Keratinocyte (primary cell): ENCODE data around the gene CD2AP. TPM values are rescaled to one million over a fixed set of nuclear protein-coding genes. Genes with fewer than 3 reads are reported as not detected.

Source experiments
- DNase-seq: peaks from one replicate; pipeline ENCODE4 v3.0.0-alpha.2; 2011; ENCODE audit warnings: low read depth, missing footprints, low spot score
- FAIRE-seq: peaks from 2 replicates; lab custom pipeline; 2011; peaks lifted over from hg19 to GRCh38; lab: Jason Lieb, UNC
- H2AFZ ChIP-seq: 2 replicates; pipeline ENCODE4 v1.6.0; 2012; ENCODE audit warnings: low read length, control low read depth, inconsistent platforms; ENCODE audit not compliant: control insufficient read depth
- H3K27ac ChIP-seq: 2 replicates; pipeline ENCODE4 v1.5.1; 2011; ENCODE audit warnings: low read length; ENCODE audit not compliant: control insufficient read depth, insufficient read depth
- H3K27me3 ChIP-seq: 3 replicates; pipeline ENCODE4 v1.6.0; 2011; ENCODE audit warnings: low read length; ENCODE audit not compliant: control insufficient read depth, insufficient read depth; ENCODE audit errors: extremely low read depth
- H3K36me3 ChIP-seq, 2 experiments: 2 replicates in 1 of 2; 3 replicates in 1 of 2; pipeline ENCODE4 v1.5.1; 2011; ENCODE audit warnings: low read length in 2 of 2, mild to moderate bottlenecking in 1 of 2; ENCODE audit not compliant: control insufficient read depth in 2 of 2, insufficient read depth in 2 of 2; ENCODE audit errors: extremely low read depth in 1 of 2
- H3K4me1 ChIP-seq: 3 replicates; pipeline ENCODE4 v1.5.1; 2011; ENCODE audit warnings: low read length; ENCODE audit not compliant: control insufficient read depth, insufficient read depth; ENCODE audit errors: extremely low read depth
- H3K4me2 ChIP-seq: 3 replicates; pipeline ENCODE4 v1.6.0; 2011; ENCODE audit warnings: low read depth, low read length; ENCODE audit not compliant: control insufficient read depth, insufficient read depth; ENCODE audit errors: extremely low read depth
- H3K4me3 ChIP-seq, 3 experiments: fragments of 200-600 bp in 1 of 3; sonication (generic) in 1 of 3; 2 replicates in 2 of 3; 3 replicates in 1 of 3; pipeline ENCODE4 v1.5.1; 2011 to 2016; ENCODE audit warnings: low read length in 3 of 3, mild to moderate bottlenecking in 3 of 3, control low read depth in 2 of 3, inconsistent platforms in 1 of 3, low read depth in 1 of 3, mixed read lengths in 1 of 3, mixed run types in 1 of 3, moderate library complexity in 1 of 3; ENCODE audit not compliant: control insufficient read depth in 2 of 3, insufficient read depth in 2 of 3; ENCODE audit errors: extremely low read depth in 1 of 3
- H3K79me2 ChIP-seq: 2 replicates; pipeline ENCODE4 v1.6.0; 2012; ENCODE audit warnings: low read length; ENCODE audit not compliant: control insufficient read depth, insufficient read depth
- H3K9ac ChIP-seq: 3 replicates; pipeline ENCODE4 v1.6.0; 2011; ENCODE audit warnings: low read length; ENCODE audit not compliant: control insufficient read depth, insufficient read depth; ENCODE audit errors: extremely low read depth
- H3K9me1 ChIP-seq: 3 replicates; pipeline ENCODE4 v1.6.0; 2011; ENCODE audit warnings: low read length; ENCODE audit not compliant: control insufficient read depth, insufficient read depth; ENCODE audit errors: extremely low read depth
- H3K9me3 ChIP-seq: 2 replicates; pipeline ENCODE4 v1.5.1; 2012; ENCODE audit warnings: low read depth, low read length; ENCODE audit not compliant: control insufficient read depth
- H4K20me1 ChIP-seq: 3 replicates; pipeline ENCODE4 v1.6.0; 2011; ENCODE audit warnings: low read length; ENCODE audit not compliant: control insufficient read depth, insufficient read depth; ENCODE audit errors: extremely low read depth
- EZH2 ChIP-seq: IDR thresholded peaks from one replicate; pipeline ENCODE4 v1.6.1; 2012; ENCODE audit warnings: inconsistent platforms, mild to moderate bottlenecking, low read length, moderate library complexity
- dilution Hi-C: fragments of 300-500 bp; cut with MboI; formaldehyde crosslinking; loops from one replicate; pipeline ENCODE4 v1.7.0; 2020; ENCODE audit warnings: low sequenced_read_pairs; ENCODE audit not compliant: extremely low pct_ligation_motif_present
- polyA plus RNA-seq, 5 experiments: library from polyadenylated mRNA; depleted of rRNA in 3 of 5; stranded (reverse) in 3 of 5; stranded (forward) in 1 of 5; unstranded in 1 of 5; fragments of >200 nt; gene quantifications; 1 replicate in 1 of 5; 2 replicates in 3 of 5; 3 replicates in 1 of 5; pipeline versions ENCODE4 v1.2.1 to v1.2.3, GENCODE V29; 2011 to 2012; ENCODE audit warnings: missing spikeins in 2 of 5, low read depth in 1 of 5, low replicate concordance in 1 of 5
- TF ChIP-seq, protein P1 (sequence below), 3 experiments: IDR thresholded peaks in 1 of 3; conservative IDR thresholded peaks in 1 of 3; optimal IDR thresholded peaks in 1 of 3; 2 replicates in 2 of 3; 3 replicates in 1 of 3; pipeline versions ENCODE3 to v1.5.1; 2011; ENCODE audit warnings: low read length in 3 of 3, mild to moderate bottlenecking in 3 of 3, moderate library complexity in 2 of 3, control low read depth in 1 of 3, inconsistent platforms in 1 of 3; ENCODE audit not compliant: insufficient read depth in 2 of 3; ENCODE audit errors: extremely low read depth in 1 of 3

Gene CD2AP
- polyA plus RNA-seq, 1 donor (not counting 4 experiments of a cell fraction or from before 2014, with no cell fraction given) = 23.9 TPM

GRCh38 chr6:47509937-47510336, 32.3 kb downstream of the CD2AP start:
- H3K27ac ChIP-seq = no peak overlapping the region
- H3K9ac ChIP-seq = no peak overlapping the region
- no peaks in the 10 kb centered on the region for H3K27me3 ChIP-seq
- H3K9me3 ChIP-seq = no peaks in the 10 kb centered on the region
- peaks cover 69% of the 10 kb centered on the region for H3K79me2 ChIP-seq
- no peak for TF ChIP-seq EZH2
- TF ChIP-seq, protein P1, sequence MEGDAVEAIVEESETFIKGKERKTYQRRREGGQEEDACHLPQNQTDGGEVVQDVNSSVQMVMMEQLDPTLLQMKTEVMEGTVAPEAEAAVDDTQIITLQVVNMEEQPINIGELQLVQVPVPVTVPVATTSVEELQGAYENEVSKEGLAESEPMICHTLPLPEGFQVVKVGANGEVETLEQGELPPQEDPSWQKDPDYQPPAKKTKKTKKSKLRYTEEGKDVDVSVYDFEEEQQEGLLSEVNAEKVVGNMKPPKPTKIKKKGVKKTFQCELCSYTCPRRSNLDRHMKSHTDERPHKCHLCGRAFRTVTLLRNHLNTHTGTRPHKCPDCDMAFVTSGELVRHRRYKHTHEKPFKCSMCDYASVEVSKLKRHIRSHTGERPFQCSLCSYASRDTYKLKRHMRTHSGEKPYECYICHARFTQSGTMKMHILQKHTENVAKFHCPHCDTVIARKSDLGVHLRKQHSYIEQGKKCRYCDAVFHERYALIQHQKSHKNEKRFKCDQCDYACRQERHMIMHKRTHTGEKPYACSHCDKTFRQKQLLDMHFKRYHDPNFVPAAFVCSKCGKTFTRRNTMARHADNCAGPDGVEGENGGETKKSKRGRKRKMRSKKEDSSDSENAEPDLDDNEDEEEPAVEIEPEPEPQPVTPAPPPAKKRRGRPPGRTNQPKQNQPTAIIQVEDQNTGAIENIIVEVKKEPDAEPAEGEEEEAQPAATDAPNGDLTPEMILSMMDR (optimal IDR thresholded peaks at IDR 0.05 in 1 of 3, IDR thresholded peaks at IDR 0.05 in 1 of 3, conservative IDR thresholded peaks at IDR 0.05 in 1 of 3; ENCODE audit: extremely low read depth in 1 of 3, insufficient read depth in 2 of 3, low read length in 3 of 3) = no peak
- dilution Hi-C loops = no loop called here
- H3K36me3 ChIP-seq = no peaks in the 10 kb centered on the region
- no peaks in the 10 kb centered on the region for H3K9me1 ChIP-seq
- DNase-seq = no peak
- no peak for FAIRE-seq
- H2AFZ ChIP-seq = no peak overlapping the region
- no peak overlapping the region for H3K4me2 ChIP-seq
- H4K20me1 ChIP-seq = peaks cover 2% of the 10 kb centered on the region
- no peaks in the 10 kb centered on the region for H3K4me1 ChIP-seq
- H3K4me3 ChIP-seq = no peak overlapping the region

GRCh38 chr6:47512872-47513271, 35.3 kb downstream of the CD2AP start:
- Histone ChIP-seq H3K9ac (no peak overlapping the region), H4K20me1 (peaks cover 5% of the 10 kb centered on the region), H3K27me3 (no peaks in the 10 kb centered on the region), H3K4me1 (no peaks in the 10 kb centered on the region), H3K4me3 (no peak overlapping the region), H3K79me2 (peaks cover 84% of the 10 kb centered on the region), H3K36me3 (no peaks in the 10 kb centered on the region), H3K9me1 (no peaks in the 10 kb centered on the region), H3K9me3 (no peaks in the 10 kb centered on the region), H3K27ac (no peak overlapping the region), H2AFZ (no peak overlapping the region), H3K4me2 (no peak overlapping the region)
- dilution Hi-C loops = no loop called here
- TF ChIP-seq EZH2 = no peak
- TF ChIP-seq, protein P1 (optimal IDR thresholded peaks at IDR 0.05 in 1 of 3, IDR thresholded peaks at IDR 0.05 in 1 of 3, conservative IDR thresholded peaks at IDR 0.05 in 1 of 3; ENCODE audit: extremely low read depth in 1 of 3, insufficient read depth in 2 of 3, low read length in 3 of 3) = no peak
- DNase-seq (no peak), FAIRE-seq (no peak)
